HG02588 (cell line): ENCODE measurements around the gene FKBP9.
"Not testable (repeated sequence)": the region's sequence is repeated elsewhere in the genome, so short reads cannot be mapped to it uniquely, and the experiment has no call there.

ENCODE experiments used
- ATAC-seq: cut with Tn5 transposase; IDR thresholded peaks from one replicate; pipeline ENCODE4 v1.9.1; 2021; ENCODE audit warnings: mild to moderate bottlenecking, moderate library complexity; ENCODE audit not compliant: unreplicated experiment

FKBP9 gene

GRCh38 chr7:32957326-32958045 lies at the start of gene FKBP9:
FKBP9 (plus strand) TSS chr7:32957440; CDS start chr7:32957574, 134 bp downstream.
- ATAC-seq, result peak; percentile 83

DNA sequence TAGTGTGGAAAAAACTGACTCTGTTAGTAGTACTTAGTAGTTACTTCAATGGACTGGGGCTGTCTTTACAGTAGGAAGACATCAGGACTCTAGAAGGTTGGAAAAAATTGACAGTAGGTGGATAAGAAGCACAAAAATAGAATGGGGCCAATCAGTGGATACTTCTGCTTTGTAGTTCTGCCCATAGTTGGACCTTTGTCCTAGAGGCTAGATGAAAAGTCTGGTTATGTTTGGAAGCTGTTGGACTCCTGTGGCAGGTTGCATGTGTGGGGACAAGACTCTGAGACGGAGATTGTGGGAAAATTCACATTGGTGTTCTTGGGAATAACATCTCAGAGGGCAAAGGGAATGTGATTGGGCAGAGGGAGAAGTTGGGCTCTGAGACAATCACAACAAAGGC lies 47.0 kb upstream of the FKBP9 start:
- no peak for ATAC-seq

DNA sequence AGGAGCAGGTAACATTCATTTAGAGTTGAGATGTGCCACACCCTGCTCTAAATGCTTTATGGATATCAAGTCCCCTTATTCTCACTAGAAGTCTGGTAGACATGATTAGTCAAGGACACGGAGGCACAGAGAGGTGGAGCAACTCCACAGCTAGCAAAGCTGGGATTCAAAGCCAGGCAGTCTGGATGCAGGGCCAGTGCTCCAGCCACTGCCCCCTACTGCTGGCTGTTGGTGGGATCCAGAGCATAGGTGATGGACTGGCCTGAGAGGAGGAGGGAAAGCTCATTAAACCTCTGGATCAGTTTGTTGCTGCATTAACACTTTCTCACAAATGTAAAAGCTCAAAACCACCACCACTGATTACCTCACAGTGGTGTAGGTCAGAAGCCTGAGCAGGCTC lies 43.1 kb upstream of the FKBP9 start:
- ATAC-seq, result no peak

GRCh38 chr7:32915041-32915536 lies 42.2 kb upstream of the FKBP9 start:
- ATAC-seq, result no peak

- no peak for ATAC-seq
Measured at GRCh38 chr7:32916006-32916405, 41.2 kb upstream of the FKBP9 start.

DNA sequence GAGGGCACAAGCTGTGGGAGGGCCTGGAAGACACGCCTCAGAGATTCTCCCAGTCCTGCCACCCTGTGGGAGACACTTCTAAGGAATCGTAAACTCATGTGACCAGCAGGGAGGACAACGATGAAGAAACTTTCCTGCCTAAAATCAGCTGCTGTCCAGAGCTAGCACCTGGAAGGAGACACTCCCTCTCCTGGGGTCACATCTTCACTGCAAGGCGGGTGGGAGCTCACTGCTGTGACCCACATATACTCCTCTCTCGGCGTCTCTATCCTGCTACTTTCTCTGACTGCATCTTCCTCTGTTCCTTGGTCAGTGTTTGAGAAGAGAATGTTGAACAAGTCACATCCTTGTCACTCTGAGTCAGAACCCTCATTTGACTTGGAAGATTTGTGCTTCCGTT lies 40.2 kb upstream of the FKBP9 start:
- not testable (repeated sequence) for ATAC-seq

- ATAC-seq, result no peak
Measured at GRCh38 chr7:32921896-32922295, 35.3 kb upstream of the FKBP9 start.

- no peak for ATAC-seq
Measured at GRCh38 chr7:32928785-32929298, 28.4 kb upstream of the FKBP9 start.

DNA sequence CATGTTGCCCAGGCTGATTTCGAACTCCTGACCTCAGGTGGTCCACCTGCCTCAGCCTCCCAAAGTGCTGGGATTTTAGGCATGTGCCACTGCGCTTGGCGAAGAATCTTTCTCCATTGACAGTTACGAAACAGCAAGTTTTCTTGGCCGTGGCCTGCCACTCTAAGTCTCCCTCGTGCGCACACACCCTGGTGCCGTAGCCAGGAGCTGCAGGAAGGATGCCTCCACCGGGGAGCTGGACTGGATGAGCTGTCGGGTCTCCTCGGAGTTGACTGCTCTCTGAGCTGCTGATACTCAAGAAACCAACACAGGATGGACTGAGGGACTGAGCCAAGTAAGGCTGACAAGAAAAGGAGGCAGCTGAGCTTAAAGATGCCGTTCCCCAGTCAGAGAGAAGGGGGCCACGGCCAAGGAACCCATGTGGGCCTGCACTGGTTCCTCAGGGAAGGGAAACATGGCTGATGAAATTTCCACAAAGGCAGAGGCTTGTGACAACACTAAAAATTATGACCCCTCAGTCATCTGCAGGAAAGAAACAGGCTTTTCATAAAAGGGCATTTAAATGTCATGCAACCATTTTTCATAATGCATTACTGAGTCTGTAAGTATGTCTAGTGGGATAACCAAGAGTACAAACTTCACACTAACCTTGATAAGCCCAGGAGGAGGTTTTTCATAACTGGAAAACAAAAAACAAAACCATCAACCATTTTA lies 27.7 kb upstream of the FKBP9 start:
- ATAC-seq, result no peak

DNA sequence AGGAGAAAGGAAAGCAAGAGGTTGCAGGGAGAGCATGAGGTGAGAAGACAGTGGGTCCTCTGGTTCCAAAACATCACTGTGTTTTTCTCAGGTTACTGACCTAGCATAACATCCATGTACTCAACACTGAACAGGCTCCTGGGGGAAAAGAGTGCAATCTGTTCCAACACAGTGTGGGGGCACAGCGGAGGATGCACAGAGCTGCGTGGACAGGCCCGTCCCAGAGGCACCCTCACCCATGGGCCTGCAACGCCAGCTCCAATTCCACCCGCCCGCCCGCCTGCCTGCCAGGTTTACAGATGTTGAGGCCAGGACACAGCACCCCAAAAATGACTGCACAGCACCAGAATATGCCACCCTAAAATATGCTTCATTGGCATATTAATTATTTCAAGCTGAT lies 26.9 kb upstream of the FKBP9 start:
- ATAC-seq, result no peak

DNA sequence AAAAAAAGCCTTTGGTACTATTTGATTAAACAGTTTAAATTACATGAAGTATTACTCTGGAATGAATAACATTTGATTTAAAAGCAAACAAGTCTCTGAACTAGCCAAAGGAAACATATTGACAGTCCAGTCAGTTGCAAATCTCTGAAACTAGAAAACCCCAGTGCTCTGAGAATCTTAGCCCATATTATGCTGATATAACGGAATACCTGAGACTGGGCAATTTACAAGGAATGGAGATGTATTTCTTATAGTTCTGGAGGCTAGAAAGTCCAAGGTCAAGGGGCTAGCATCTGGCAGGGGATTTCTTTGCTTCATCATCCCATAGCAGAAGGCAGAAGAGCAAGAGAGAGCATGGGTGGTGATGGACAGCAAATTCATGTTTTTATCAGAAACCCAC lies 21.7 kb upstream of the FKBP9 start:
- ATAC-seq, result no peak

GRCh38 chr7:32936689-32937088 lies 20.6 kb upstream of the FKBP9 start:
- no peak for ATAC-seq

- ATAC-seq, result no peak
Measured at GRCh38 chr7:32937344-32938174, 19.7 kb upstream of the FKBP9 start.

DNA sequence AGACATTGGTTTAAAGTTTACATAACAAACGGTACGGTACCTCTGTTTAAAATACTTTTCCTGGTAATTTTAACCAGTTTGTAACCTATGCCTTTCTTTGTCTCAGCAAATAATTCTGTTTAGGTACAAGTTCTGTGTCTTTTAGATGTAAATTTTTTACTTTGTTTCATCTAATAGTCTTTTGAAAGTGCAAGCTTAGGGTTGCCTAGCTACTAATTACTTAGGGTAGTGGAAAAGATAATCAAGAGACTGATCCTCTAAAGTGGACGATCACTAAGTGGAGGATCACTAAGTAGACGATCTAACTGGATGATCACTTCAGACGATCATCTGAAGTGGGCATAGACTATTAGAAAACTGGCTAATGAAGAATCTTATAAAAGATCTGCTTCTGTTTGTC lies 16.1 kb upstream of the FKBP9 start:
- no peak for ATAC-seq

DNA sequence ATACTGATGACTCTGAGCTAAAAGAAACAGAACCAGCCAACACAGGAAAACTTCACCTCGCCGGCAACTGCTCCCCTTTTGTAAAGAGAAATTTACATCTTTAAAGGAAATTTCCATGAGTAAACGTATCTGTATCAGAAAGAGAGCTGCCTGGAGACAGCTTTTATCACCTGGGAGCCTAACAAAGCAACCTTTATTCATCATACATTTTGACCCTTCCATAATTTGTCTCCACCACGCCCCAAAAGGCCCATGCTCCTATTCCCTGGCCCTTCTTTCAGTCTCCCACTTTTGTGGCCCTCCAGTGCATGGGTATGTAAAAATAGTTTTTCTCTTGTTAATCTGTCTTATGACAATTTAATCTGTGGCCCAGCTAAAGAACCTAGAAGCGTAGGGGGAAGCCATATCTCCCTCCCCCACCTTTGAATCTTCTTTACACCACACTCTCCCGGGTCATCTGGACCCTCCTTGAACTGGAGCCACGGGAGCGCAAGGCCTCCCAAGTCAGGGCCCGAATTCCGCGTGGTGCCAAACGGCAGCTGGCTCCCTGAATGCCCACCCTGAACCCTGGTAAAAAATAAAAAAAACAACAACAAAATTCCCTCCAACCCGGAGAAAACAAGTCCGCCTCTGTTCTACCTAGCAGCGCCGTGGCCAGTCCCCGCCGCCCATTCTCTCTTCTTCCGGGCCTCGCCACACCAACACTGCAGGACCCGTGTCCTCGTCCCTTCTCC lies 15.4 kb upstream of the FKBP9 start:
- ATAC-seq, result peak; percentile 6

DNA sequence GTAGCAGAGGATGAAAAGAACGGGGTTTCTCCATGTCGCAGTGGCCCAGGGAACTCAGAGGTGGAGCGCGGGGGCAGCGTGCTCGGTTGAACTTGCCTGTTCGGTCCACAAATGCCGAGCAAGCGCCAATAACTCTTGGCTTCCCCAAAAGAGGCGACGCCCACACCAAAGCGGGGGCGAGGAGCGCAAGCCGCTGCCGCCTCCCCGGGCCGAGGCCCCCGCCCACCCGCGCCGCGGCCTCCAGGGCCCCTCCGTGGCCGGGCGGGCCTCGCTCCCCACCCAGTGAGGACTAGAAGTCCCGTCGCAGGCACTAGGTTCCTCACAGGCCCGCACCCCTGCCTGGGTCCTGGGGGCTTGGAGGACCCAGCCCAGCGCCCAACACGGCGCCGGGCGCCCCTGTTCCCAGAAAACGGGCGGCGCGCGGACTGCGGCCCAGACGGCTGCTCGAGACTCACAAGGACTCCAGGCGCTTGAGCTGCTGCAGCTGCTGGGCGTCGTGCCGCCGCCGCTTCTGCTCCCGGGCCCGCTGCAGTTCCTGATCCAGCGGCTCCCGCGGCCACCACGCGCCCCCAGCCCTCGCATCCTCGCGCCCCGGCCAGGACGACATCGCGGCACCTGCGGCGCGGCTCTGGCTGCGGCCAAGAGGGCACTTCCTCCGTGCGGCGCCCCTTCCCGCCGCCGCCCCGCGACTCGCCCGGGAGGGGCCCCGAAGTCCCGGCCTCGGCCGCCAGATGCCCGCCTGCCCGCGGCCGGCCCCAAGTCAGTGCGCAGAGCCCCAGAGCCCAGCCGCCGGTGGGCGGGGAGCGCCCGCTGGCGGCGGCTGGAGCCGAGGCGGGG lies 14.6 kb upstream of the FKBP9 start:
- ATAC-seq, result peak; percentile 88

DNA sequence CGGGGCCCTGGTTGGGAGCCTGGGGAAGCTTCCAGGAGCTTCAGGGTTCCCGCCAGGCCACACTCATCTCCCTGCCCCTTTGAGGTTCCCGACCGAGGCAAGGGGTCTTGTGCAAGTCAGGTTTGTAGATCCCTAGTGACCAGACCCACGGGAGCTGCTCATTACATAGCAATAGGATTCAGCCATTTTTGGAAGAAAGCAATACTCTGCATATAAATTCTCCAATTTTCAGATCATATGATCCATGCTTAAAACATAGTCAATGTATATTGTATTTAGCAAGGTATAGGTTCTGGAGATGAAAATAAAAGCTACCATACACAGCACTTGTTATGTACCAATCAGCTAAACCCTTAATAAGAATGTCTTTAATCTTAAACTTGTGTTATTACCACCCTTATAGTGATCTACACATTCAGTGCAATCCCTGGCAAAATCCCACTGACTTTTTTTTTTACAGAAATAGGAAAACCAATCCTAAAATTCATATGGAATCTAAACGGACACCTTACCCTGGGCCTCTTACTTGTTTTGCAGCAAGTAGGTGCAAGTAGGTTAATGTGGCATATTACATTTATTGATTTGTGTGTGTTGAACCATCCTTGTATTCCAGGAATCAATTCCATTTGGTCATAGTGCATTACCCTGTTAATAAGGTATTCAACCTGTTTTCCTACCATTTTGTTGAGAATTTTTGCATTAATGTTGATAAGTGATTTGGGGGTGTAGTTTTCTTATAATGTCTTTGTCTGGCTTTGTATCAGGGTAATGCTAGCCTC lies 13.8 kb upstream of the FKBP9 start:
- ATAC-seq, result no peak

- no peak for ATAC-seq
Measured at GRCh38 chr7:32947420-32947983, 9.7 kb upstream of the FKBP9 start.

DNA sequence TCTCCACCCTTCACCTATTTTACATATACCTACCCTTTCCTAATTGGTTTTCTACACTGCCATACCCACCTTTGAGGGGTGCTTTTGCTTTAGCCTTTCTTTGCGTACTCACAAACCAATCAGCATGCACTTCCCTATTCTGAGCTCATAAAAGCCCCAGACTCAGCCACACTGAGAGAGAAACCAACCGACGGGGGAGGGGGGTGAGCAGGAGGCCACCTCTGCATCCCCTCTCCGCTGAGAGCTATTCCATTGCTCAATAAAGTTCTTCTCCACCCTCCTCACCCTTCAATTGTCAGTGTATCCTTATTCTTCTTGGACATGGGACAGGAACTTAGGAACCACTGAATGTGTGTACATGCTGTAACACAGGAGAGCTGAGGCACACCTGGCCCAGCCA lies 9.0 kb upstream of the FKBP9 start:
- no peak for ATAC-seq
